Activated CD8-positive, alpha-beta memory T cell treated with anti-CD3 and anti-CD28 coated beads, Interleukin-2, amount 50 U/mL, for 1 hour (primary cell): ENCODE measurements around the gene ATP6V0E2.

Experiments
- DNase-seq: peaks from one replicate; pipeline ENCODE4 v3.0.0-alpha.2; 2020; ENCODE audit errors: extremely low read depth

ATP6V0E2 gene

DNA sequence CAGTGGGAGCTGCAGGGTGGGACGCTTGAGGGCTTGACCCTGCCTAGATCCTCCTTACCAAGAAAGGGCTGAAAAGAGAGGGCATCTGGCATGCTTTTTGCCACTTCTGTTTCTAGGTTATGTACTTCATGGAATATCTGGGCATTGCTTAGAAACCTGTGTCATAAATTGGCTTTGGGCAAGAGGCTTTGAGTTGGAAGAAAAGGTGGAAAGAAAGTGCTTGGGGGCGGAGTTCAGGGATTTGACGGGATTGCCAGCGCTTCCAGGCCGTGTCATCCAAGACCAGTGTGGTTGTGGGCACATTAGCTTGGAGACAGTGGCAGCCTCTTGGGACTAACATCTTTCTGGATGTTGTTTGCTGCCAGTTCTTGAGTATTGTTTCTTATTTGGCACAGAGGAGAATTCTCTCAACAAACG lies 34.8 kb upstream of the ATP6V0E2 start:
- DNase-seq, result no peak

- no peak for DNase-seq
These were observed 33.8 kb upstream of the ATP6V0E2 start for GRCh38 chr7:149839933-149840332.

DNA sequence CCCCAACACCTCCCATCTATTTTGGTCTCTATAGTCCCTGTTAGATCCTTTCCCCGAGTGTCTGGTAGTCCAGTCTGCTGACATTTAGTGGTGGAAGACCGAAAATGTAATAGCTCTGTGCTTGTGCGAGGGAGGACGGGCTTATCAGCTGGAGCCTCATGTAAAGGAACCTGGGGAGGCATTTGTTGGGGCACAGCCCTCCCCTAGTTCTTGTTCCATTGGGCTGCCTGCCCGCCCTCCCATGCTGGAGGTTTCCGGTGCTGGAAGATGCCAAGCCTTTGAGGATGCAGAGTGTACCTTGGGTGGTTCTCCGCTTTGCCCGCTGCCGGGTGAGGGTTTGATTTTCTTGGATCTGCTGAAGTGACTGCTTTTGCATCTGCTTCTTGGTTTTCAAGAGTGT lies 30.2 kb upstream of the ATP6V0E2 start:
- DNase-seq, result no peak

DNA sequence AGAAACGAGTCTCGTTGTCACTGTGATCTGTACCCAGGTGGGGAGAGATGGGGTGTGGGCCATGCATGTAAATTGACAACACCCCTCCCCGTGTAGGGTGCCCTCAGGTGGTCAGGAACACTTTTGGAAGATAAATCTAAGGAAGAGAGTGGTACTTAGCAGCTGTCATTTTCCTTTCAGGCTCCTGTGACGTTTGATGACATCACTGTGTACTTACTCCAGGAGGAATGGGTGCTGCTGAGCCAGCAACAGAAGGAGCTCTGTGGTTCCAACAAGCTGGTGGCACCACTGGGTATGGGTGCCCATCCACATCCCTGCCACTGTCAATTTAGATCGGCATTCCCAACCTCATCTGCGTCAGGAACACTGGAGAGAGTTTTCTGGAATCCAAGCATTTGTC lies 29.3 kb upstream of the ATP6V0E2 start:
- DNase-seq, result no peak

DNA sequence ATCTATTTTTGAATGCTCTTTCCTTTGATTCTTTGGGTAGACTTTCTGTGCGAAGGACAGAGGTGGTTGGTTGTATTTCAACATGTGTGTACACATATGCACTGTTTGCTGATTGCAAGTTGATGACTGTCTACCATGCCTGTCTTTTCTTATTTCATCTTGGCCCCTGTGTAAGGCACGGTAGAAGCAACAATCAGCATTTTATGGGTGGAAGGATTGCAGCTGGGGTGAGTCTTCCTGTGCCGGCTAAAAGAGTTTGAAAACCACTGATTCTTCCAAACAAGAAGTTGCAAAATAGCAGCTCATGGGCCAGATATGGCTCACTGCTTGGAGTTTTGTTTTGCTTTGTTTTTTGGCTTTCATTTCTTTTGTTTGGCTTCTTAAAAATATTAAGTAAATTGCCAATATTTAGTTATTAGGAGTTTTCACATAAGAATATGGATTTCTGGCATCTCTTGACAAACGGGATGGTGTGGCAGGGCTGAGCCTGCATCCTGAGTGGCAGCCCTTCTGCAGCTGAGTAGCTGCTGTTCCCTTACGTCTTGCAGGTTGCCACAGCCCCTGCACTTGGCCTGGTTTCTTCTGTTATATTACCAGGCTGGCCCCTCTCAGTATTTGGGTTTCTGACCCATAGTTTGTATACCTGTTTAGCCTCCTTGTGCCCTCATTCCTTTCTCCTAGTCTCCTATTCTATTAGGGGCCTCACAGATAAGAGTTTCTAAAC lies 28.4 kb upstream of the ATP6V0E2 start:
- DNase-seq, result no peak

DNA sequence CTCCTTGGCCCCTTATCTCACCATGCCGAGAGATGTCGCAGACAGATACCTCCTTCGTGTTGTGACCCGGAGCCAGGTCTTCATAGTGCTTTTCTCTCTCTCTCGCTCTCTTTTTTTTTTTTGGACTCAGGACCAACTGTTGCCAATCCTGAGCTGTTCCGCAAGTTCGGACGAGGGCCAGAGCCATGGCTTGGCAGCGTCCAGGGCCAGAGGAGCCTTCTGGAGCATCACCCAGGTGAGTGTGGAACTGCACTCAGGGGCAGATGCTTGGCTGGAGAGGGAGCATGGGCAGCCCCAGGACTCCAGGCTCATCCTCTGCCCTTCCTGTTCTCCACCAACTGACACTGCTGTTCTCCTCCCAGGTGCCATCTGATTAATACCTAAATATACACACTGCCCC lies 27.7 kb upstream of the ATP6V0E2 start:
- no peak for DNase-seq

GRCh38 chr7:149846436-149847046 lies 27.2 kb upstream of the ATP6V0E2 start:
- no peak for DNase-seq

GRCh38 chr7:149849174-149849573 lies 24.6 kb upstream of the ATP6V0E2 start:
- no peak for DNase-seq

GRCh38 chr7:149850007-149850594 lies 23.7 kb upstream of the ATP6V0E2 start:
- no peak for DNase-seq

DNA sequence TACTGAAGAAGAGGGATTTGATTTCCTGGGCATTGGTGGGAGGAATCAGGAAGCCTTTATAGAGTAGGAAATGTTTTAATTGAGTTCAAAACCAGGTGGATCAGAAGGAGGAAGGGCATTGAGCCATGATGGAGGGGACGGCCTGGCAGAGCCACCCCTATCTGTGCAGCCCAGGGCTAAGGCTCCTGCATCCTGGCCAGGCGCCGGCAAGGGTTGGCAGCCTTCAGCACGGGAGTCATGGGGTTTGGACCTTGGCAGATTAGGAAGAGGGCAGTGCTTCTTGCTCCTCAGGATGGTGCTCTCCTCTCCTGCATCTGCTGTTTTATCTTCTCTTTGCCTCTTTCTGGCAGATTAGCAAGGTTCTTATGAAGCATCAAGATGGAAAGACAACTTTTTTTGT lies 23.1 kb upstream of the ATP6V0E2 start:
- no peak for DNase-seq

DNA sequence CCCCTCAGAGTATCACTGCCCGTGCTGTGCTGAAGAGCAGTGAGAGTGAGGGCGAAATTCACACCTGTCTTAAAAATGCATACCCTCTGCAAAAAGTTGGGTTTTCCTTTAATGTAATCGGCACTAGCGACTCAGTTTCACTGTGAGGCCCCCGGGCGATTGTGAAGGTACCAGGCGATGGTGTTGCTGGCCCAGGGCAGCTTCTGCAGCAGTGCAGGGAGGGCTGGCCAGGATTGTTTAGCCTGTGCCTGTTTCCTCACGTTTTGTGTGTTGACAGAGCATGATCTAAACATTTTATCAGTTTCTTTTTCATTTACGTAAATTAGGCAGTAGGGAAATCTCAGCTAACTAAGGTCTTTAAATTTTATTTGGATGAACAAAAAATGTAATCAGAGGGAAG lies 22.3 kb upstream of the ATP6V0E2 start:
- no peak for DNase-seq

DNA sequence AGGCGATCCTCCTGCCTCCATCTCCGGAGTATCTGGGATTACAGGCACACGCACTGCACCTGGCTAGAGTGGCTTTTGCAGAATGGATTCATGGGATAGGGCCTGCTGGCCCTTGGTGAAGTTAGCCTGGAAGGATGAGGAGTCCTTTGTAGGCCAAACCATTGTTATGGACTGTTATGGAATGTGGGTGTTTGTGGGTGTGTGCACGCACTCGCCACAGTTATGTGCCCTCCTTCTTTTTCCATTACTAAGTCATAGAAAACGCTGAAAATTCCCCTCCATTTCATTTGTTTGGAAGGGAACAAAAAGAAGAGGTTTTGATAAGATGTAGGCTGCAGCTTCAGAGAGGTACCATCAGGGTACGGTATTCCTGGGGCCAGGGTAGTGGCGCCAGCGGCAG lies 20.6 kb upstream of the ATP6V0E2 start:
- no peak for DNase-seq

DNA sequence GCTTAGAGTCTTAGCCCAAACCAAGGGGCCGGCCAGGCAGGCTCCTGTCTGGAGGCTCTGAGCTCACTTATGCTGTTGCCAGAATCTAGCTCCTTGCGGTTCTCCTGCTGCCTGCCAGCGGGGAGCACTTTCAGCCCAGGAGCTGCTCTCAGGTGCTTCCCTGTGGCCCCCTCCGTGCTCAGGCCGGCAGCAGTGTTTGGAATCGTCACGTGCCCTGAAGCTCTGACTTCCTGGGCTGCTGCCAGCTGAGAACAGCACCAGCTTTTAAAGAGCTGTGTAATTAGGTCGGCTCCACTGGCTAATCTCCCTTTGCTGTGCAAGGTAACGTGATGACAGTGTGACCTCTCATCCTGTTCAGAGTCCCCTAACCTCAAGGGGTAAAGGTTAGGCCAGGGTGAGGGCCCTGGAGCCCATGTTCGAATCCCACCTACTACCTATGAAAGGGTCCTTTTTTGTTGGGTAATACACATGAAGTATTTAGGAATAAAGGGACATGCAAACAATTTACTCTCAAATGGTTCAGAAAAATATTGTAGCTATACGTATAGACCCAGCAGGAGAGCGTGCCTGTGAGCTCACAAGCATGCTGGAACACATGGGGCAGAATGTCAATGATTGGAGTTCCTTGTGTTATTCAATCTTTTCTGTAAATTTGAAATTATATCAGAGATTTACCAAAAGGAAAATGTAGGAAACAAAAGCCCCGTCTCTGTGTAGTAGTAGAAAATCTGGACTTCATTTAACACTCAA lies 19.0 kb upstream of the ATP6V0E2 start:
- DNase-seq, result no peak

DNA sequence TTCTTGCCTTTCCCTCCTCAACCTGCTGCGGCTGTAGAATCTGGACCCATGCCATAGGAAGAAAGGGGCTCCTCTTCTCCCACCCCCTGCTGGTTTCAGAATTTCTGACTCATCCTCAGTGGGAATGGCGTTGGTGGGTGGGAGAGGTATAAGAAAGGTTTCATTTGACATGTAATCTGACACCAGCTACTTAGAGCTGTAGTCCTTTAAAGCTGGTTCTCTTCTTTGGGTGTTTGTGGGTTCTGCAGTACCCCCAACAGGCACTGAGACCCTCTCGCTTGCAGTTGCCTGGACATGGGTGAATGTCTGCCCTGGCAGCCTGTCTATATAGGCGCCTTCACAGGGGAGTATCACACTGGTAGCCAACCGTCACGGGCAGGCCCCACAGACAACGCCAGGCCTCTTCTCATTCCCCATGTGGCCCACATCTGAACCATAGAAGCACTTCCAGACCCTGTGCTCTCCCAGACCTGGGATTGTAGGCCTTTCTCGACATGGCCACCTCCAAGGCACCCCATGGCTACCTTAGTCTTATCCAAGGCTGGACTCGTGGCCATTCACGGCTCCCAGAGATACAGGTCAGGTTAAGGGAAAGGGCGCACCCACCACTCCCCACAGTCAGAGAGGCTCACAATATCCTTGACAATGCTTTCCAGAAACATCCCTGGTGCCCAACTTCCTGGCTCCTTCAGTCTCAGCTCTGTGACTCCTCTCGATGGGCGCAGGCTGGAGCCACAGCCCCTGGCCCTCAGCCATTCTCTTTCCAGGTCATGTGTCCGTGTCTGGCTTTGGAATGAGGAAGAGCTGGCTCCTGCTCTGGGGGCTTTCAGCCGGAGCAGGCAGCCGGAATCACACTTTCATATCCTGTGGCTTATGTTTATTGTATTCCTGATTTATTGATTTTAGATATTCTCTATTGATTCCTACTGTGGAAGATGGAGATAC lies 18.1 kb upstream of the ATP6V0E2 start:
- no peak for DNase-seq

GRCh38 chr7:149856583-149856982 lies 17.2 kb upstream of the ATP6V0E2 start:
- DNase-seq, result no peak

DNA sequence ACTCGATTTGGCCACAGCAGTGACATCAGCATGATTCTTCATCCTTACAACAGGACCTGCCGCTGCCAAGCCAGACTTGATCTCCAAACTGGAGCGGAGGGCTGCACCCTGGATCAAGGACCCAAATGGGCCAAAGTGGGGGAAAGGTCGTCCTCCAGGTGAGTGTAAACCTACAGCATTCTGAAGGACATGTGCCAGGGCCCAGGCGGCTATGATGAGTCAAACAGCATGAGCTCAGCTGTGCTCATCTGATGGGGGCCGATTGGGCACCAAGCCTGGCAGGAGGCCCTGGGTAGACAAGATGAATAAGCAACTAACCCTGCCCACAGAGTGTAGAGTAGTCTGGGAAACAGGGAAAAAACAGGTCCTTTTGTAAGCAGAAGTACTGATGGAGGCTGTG lies 14.4 kb upstream of the ATP6V0E2 start:
- no peak for DNase-seq

DNA sequence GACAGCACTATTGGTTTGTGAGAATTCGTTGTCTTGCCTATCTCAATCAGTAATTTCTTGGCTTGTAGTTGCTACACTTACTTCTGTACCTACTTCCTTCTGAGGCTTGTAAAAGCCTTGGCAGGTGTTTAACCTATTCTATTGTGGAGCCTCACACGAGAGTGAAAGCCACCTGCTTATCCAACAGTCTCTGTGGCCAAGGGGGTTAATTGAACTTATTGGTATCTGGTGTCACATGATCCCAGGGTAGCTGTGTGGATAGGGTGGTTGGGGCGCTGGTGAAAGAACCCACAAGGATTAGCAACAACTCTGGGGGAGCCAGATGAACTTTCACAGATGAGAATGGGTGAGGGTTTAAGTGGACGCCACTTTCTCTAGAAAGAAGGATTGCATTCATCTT lies 13.9 kb upstream of the ATP6V0E2 start:
- DNase-seq, result no peak

DNA sequence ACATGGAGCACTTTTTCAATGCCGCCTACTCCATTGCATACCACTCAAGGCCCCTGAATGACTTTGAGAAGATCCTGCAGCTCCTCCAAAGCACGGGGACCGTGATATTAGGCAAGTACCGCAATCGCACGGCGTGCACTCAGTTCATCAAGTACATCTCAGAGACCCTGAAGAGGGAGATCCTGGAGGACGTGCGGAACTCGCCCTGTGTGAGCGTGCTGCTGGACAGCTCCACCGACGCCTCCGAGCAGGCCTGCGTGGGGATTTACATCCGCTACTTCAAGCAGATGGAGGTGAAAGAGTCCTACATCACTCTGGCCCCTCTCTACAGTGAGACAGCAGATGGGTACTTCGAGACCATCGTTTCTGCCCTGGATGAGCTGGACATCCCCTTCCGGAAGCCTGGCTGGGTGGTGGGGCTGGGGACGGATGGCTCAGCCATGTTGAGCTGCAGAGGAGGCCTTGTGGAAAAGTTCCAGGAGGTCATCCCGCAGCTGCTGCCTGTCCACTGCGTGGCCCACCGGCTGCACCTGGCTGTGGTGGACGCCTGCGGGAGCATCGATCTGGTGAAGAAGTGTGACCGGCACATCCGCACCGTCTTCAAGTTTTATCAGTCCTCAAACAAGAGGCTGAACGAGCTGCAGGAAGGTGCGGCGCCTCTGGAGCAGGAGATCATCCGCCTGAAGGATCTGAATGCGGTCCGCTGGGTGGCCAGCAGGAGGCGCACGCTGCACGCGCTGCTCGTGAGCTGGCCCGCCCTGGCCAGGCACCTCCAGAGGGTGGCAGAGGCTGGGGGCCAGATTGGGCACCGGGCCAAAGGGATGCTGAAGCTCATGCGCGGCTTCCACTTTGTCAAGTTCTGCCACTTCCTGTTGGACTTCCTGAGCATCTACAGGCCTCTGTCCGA lies 12.7 kb upstream of the ATP6V0E2 start:
- DNase-seq, result no peak

DNA sequence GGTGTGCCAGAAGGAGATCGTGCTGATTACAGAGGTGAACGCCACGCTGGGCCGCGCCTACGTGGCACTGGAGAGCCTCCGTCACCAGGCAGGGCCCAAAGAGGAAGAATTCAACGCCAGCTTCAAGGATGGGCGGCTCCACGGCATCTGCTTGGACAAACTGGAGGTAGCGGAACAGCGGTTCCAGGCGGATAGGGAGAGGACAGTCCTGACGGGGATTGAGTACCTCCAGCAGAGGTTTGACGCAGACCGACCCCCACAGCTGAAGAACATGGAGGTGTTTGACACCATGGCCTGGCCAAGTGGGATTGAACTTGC lies 12.1 kb upstream of the ATP6V0E2 start:
- no peak for DNase-seq

- DNase-seq, result no peak
These were observed 11.6 kb upstream of the ATP6V0E2 start for GRCh38 chr7:149862156-149862555.

- DNase-seq, result no peak
These were observed 10.3 kb upstream of the ATP6V0E2 start for GRCh38 chr7:149863500-149863899.
